BE2C (cell line): ENCODE measurements around the gene CLEC10A.
"Not testable (repeated sequence)": the region's sequence is repeated elsewhere in the genome, so short reads cannot be mapped to it uniquely, and the experiment has no call there.

Experiments
- DNase-seq: peaks from one replicate; pipeline ENCODE4 v3.0.0-alpha.2; 2020
- H3K27me3 ChIP-seq: fragments of 250-450 bp; sonication (Bioruptor Pico); 2 replicates; pipeline ENCODE4 v1.5.1; 2020; ENCODE audit warnings: mild to moderate bottlenecking
- H3K36me3 ChIP-seq: fragments of 250-450 bp; sonication (Bioruptor Pico); 2 replicates; pipeline ENCODE4 v1.5.1; 2020; ENCODE audit warnings: mild to moderate bottlenecking
- H3K4me1 ChIP-seq: fragments of 250-450 bp; sonication (Bioruptor Pico); 2 replicates; pipeline ENCODE4 v1.5.1; 2020
- H3K4me3 ChIP-seq: 2 replicates; pipeline ENCODE4 v1.5.1; 2011; ENCODE audit warnings: low read depth, low read length
- H3K9me3 ChIP-seq: fragments of 250-450 bp; sonication (Bioruptor Pico); 2 replicates; pipeline ENCODE4 v1.5.1; 2020
- CTCF ChIP-seq: IDR thresholded peaks from 2 replicates; pipeline ENCODE4 v1.5.1; 2012; ENCODE audit warnings: mild to moderate bottlenecking, low read depth, low read length

CLEC10A gene

GRCh38 chr17:7098802-7099459, 18.9 kb upstream of the CLEC10A start:
- no peak for DNase-seq
- Histone ChIP-seq H3K4me1 (no peaks in the 10 kb centered on the region), H3K27me3 (peaks cover 59% of the 10 kb centered on the region), H3K4me3 (no peak overlapping the region), H3K36me3 (no peaks in the 10 kb centered on the region), H3K9me3 (no peaks in the 10 kb centered on the region)
- TF ChIP-seq CTCF = no peak

GRCh38 chr17:7097940-7098339, 17.9 kb upstream of the CLEC10A start:
- TF ChIP-seq CTCF = no peak
- Histone ChIP-seq H3K36me3 (no peaks in the 10 kb centered on the region), H3K9me3 (no peaks in the 10 kb centered on the region), H3K4me3 (no peak overlapping the region), H3K27me3 (peaks cover 53% of the 10 kb centered on the region), H3K4me1 (no peaks in the 10 kb centered on the region)
- no peak for DNase-seq

- Histone ChIP-seq H3K4me1 (no peaks in the 10 kb centered on the region), H3K4me3 (no peak overlapping the region), H3K36me3 (no peaks in the 10 kb centered on the region), H3K27me3 (peaks cover 30% of the 10 kb centered on the region), H3K9me3 (no peaks in the 10 kb centered on the region)
- no peak for TF ChIP-seq CTCF
- no peak for DNase-seq
Observed at GRCh38 chr17:7095625-7096024, 15.6 kb upstream of the CLEC10A start.

- no peak overlapping the region for H3K4me3 ChIP-seq
- H3K36me3 ChIP-seq = no peaks in the 10 kb centered on the region
- TF ChIP-seq CTCF = no peak
- no peak for DNase-seq
- no peaks in the 10 kb centered on the region for H3K4me1 ChIP-seq
- H3K27me3 ChIP-seq = peaks cover 20% of the 10 kb centered on the region
- H3K9me3 ChIP-seq = no peaks in the 10 kb centered on the region
Observed at GRCh38 chr17:7094652-7095019, 14.6 kb upstream of the CLEC10A start.

GRCh38 chr17:7091311-7092005, 11.4 kb upstream of the CLEC10A start:
- DNase-seq, H3K36me3 ChIP-seq, H3K9me3 ChIP-seq, H3K4me3 ChIP-seq, H3K4me1 ChIP-seq: not testable (repeated sequence)
- H3K27me3 ChIP-seq = peaks cover 10% of the 10 kb centered on the region; the same call in 1 of the 2 replicates

- not testable (repeated sequence) for H3K9me3 ChIP-seq
Observed at GRCh38 chr17:7089570-7089969, 9.5 kb upstream of the CLEC10A start.

GRCh38 chr17:7088442-7088841, 8.4 kb upstream of the CLEC10A start:
- not testable (repeated sequence) for H3K36me3 ChIP-seq, H3K9me3 ChIP-seq, H3K4me1 ChIP-seq, H3K4me3 ChIP-seq, DNase-seq, H3K27me3 ChIP-seq

More at GRCh38 chr17:7089570-7089969, 9.5 kb upstream of the CLEC10A start:
- DNase-seq, H3K4me1 ChIP-seq, H3K4me3 ChIP-seq, H3K36me3 ChIP-seq, H3K27me3 ChIP-seq: not testable (repeated sequence)
